ENCODE results near the gene SPAG9. TPM values are rescaled to one million over a fixed set of nuclear protein-coding genes. Genes with fewer than 3 reads are reported as not detected.

Gene SPAG9
- total RNA-seq, 1 experiment from 2014 or later: 130 TPM

DNA sequence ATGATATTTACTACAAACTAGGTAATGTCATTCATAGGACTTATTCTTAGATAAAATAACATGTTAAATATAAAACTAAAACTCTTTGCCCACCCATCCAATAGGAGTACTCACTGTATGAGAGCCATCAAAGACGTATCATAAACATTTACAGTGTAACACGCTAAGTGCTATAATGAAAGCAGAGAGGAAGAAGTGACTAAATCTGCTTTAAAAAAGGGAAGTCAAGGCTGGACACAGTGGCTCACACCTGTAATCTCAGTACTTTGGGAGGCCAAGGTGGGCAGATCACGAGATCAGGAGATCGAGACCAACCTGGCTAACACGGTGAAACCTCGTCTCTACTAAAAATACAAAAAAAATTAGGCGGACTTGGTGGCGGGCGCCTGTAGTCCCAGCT lies 32.4 kb downstream of the SPAG9 start:
- H3K9me3 Mint-ChIP-seq (ENCODE audit: unreplicated experiment): no peaks in the 10 kb centered on the region
- ChIA-PET POLR2A (no interaction called here), CTCF (no interaction called here)
- no peak overlapping the region for H3K27ac Mint-ChIP-seq (ENCODE audit: unreplicated experiment)
- no TSS peak for BruUV-seq (replicated peaks)
- H3K4me3 Mint-ChIP-seq (ENCODE audit: unreplicated experiment): no peak overlapping the region
- Histone ChIP-seq H3K4me1 (peaks cover 42% of the 10 kb centered on the region), H3K27me3 (replicated peaks; ENCODE audit: control insufficient read depth, insufficient read depth, low read length) (no peaks in the 10 kb centered on the region), H3K4me3 (ENCODE audit: low read depth, low read length) (no peak overlapping the region), H3K9me3 (no peaks in the 10 kb centered on the region), H3K36me3 (ENCODE audit: control insufficient read depth, insufficient read depth, low read length) (no peaks in the 10 kb centered on the region)
- peaks cover 23% of the 10 kb centered on the region for H3K36me3 Mint-ChIP-seq (ENCODE audit: insufficient read depth, unreplicated experiment)
- TF ChIP-seq, protein P1, sequence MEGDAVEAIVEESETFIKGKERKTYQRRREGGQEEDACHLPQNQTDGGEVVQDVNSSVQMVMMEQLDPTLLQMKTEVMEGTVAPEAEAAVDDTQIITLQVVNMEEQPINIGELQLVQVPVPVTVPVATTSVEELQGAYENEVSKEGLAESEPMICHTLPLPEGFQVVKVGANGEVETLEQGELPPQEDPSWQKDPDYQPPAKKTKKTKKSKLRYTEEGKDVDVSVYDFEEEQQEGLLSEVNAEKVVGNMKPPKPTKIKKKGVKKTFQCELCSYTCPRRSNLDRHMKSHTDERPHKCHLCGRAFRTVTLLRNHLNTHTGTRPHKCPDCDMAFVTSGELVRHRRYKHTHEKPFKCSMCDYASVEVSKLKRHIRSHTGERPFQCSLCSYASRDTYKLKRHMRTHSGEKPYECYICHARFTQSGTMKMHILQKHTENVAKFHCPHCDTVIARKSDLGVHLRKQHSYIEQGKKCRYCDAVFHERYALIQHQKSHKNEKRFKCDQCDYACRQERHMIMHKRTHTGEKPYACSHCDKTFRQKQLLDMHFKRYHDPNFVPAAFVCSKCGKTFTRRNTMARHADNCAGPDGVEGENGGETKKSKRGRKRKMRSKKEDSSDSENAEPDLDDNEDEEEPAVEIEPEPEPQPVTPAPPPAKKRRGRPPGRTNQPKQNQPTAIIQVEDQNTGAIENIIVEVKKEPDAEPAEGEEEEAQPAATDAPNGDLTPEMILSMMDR (IDR thresholded peaks at IDR 0.05; ENCODE audit: insufficient read depth in 1 of 2, low read depth in 1 of 2, low read length in 1 of 2, severe bottlenecking in 1 of 2, unreplicated experiment in 1 of 2): no peak
- intact Hi-C loops (cut with micrococcal nuclease; ENCODE audit: unreplicated experiment): no loop called here
- no peak for DNase-seq
- H3K27me3 Mint-ChIP-seq (ENCODE audit: insufficient read depth, unreplicated experiment): no peaks in the 10 kb centered on the region
- peaks cover 9% of the 10 kb centered on the region for H3K4me1 Mint-ChIP-seq (ENCODE audit: low read depth, unreplicated experiment)

DNA sequence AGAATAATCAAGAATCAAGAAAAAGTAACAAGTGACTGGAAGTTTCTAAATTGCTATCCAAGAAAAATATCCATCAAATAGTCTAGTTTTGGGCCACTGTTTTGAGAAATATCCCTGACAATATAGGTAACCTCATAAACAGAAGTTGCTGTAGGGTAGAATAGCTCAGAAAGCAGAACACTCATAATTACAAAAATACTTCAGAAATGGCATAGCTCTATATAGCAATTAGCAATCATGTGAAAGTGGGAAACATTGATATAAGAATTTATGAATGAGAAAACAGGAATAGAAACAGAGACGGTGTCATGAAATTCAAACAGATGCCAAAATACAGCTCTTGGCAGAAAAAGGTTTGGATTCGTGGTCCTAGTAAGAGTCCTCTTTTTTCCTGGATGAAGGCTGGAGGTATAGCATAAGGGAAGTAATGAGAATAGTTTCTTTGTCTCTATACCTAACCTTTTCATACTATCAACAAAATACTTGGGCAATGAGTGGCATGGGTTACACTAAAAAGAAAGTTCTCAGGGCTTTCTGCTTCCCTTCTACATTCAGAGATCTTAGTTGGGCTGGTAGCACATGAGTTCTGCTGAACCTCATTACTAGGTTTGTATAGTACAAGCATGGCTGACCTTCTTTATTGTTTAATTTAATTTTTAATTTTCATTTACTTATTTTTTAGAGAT lies 33.5 kb downstream of the SPAG9 start:
- H3K27ac Mint-ChIP-seq (ENCODE audit: unreplicated experiment): no peak overlapping the region
- no peaks in the 10 kb centered on the region for H3K27me3 ChIP-seq (replicated peaks; ENCODE audit: control insufficient read depth, insufficient read depth, low read length)
- H3K4me3 Mint-ChIP-seq (ENCODE audit: unreplicated experiment): no peak overlapping the region
- ChIA-PET POLR2A (no interaction called here), CTCF (interaction anchor here (1.0 to 1.3 kb wide), 2 partner anchors 66 to 91 kb away, joined by 3 to 4 read pairs; partner anchors contain the start of gene NME1)
- BruUV-seq (replicated peaks): no TSS peak
- peaks cover 42% of the 10 kb centered on the region for H3K4me1 ChIP-seq
- H3K27me3 Mint-ChIP-seq (ENCODE audit: insufficient read depth, unreplicated experiment): no peaks in the 10 kb centered on the region
- no peaks in the 10 kb centered on the region for H3K9me3 Mint-ChIP-seq (ENCODE audit: unreplicated experiment)
- intact Hi-C loops (cut with micrococcal nuclease; ENCODE audit: unreplicated experiment): no loop called here
- H3K4me1 Mint-ChIP-seq (ENCODE audit: low read depth, unreplicated experiment): peaks cover 17% of the 10 kb centered on the region
- no peak overlapping the region for H3K4me3 ChIP-seq (ENCODE audit: low read depth, low read length)
- no peaks in the 10 kb centered on the region for H3K36me3 ChIP-seq (ENCODE audit: control insufficient read depth, insufficient read depth, low read length)
- H3K9me3 ChIP-seq: no peaks in the 10 kb centered on the region
- TF ChIP-seq, protein P1 (IDR thresholded peaks at IDR 0.05; ENCODE audit: insufficient read depth in 1 of 2, low read depth in 1 of 2, low read length in 1 of 2, severe bottlenecking in 1 of 2, unreplicated experiment in 1 of 2): no peak
- no peak for DNase-seq
- peaks cover 28% of the 10 kb centered on the region for H3K36me3 Mint-ChIP-seq (ENCODE audit: insufficient read depth, unreplicated experiment)

DNA sequence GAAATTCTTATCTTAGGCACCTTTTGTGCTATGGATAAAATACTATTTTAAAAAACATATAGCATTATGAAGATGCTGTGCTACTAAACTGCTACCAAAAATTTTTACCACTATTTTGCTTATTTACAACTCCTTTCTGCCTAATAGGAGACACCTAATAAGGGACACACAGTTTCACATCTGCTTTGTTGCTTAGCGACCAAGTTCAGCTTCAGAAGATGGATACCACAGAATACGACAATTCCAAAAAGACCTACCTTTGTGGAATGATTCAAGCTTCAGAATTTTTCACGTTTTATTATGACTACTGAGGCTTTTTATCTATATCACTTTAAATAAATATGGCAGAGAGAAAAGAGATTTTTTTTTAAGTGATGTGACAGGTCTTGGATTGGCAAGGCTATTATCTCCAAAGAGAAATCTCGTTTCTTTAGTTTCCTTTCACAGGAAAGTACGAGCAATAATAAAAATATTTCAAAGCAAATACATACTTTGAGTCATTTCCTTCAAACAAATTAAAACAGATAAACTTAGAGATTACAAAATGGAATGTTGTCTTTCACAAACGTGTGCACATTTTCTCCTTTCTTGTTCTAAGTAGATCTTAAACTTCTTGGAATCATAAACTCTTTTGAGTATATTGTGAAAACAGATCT lies 35.4 kb downstream of the SPAG9 start:
- BruUV-seq (replicated peaks): no TSS peak
- CTCF ChIA-PET: interaction anchor here (0.7 kb wide), 1 partner anchor 61 kb away, joined by 3 read pairs; no protein-coding TSS in a partner anchor

More for the DNA sequence above, 35.4 kb downstream of the SPAG9 start:
- Mint-ChIP-seq H3K4me3 (ENCODE audit: unreplicated experiment) (peak overlapping the region; percentile 18), H3K36me3 (ENCODE audit: insufficient read depth, unreplicated experiment) (peaks cover 37% of the 10 kb centered on the region), H3K4me1 (ENCODE audit: low read depth, unreplicated experiment) (peaks cover 17% of the 10 kb centered on the region), H3K27me3 (ENCODE audit: insufficient read depth, unreplicated experiment) (no peaks in the 10 kb centered on the region), H3K27ac (ENCODE audit: unreplicated experiment) (peak overlapping the region; percentile 58), H3K9me3 (ENCODE audit: unreplicated experiment) (no peaks in the 10 kb centered on the region)
- H3K9me3 ChIP-seq: no peaks in the 10 kb centered on the region
- H3K4me1 ChIP-seq: peaks cover 34% of the 10 kb centered on the region
- no peaks in the 10 kb centered on the region for H3K27me3 ChIP-seq (replicated peaks; ENCODE audit: control insufficient read depth, insufficient read depth, low read length)
- H3K4me3 ChIP-seq (ENCODE audit: low read depth, low read length): no peak overlapping the region
- DNase-seq: peak in 1 of 2 experiments; percentile 38
- intact Hi-C loops (cut with micrococcal nuclease; ENCODE audit: unreplicated experiment): loop anchor here (2.0 kb wide), 1 partner anchor 22 kb away; no protein-coding TSS in a partner anchor
- H3K36me3 ChIP-seq (ENCODE audit: control insufficient read depth, insufficient read depth, low read length): no peaks in the 10 kb centered on the region
- TF ChIP-seq, protein P1 (IDR thresholded peaks at IDR 0.05; ENCODE audit: insufficient read depth in 1 of 2, low read depth in 1 of 2, low read length in 1 of 2, severe bottlenecking in 1 of 2, unreplicated experiment in 1 of 2): no peak
- POLR2A ChIA-PET: interaction anchor here (0.6 to 1.4 kb wide), 2 partner anchors 35 to 219 kb away, joined by 3 to 4 read pairs; no protein-coding TSS in a partner anchor
